Esophagus (tissue), 2 donors: ENCODE measurements around the gene DRGX. TPM values are rescaled to one million over a fixed set of nuclear protein-coding genes. Genes with fewer than 3 reads are reported as not detected.

Experiments
- H3K27ac ChIP-seq, 2 donors: one replicate each; pipeline ENCODE4 v1.5.1; 2013; ENCODE audit warnings: low read depth in 2 of 2, mild to moderate bottlenecking in 2 of 2, inconsistent platforms in 1 of 2, low read length in 1 of 2, moderate library complexity in 1 of 2
- H3K27me3 ChIP-seq, 2 donors: one replicate each; pipeline ENCODE4 v1.6.1; 2013; ENCODE audit warnings: low read length in 2 of 2, control low read depth in 1 of 2, mild to moderate bottlenecking in 1 of 2; ENCODE audit not compliant: insufficient read depth in 2 of 2, control insufficient read depth in 1 of 2
- H3K36me3 ChIP-seq, 2 donors: one replicate each; pipeline ENCODE4 v1.6.1; 2013; ENCODE audit warnings: low read length in 1 of 2; ENCODE audit not compliant: control insufficient read depth in 2 of 2, insufficient read depth in 2 of 2
- H3K4me1 ChIP-seq, 2 donors: one replicate each; pipeline ENCODE4 v1.6.1; 2013; ENCODE audit warnings: low read length in 1 of 2; ENCODE audit not compliant: control insufficient read depth in 2 of 2, insufficient read depth in 2 of 2
- H3K4me3 ChIP-seq, 2 donors: one replicate each; pipeline ENCODE4 v1.5.1; 2013; ENCODE audit warnings: low read length in 2 of 2, mild to moderate bottlenecking in 2 of 2, low read depth in 1 of 2, moderate library complexity in 1 of 2
- H3K9me3 ChIP-seq, 2 donors: one replicate each; pipeline ENCODE4 v1.6.1; 2013; ENCODE audit warnings: mild to moderate bottlenecking in 2 of 2, low read depth in 1 of 2, low read length in 1 of 2, moderate library complexity in 1 of 2; ENCODE audit not compliant: control insufficient read depth in 2 of 2, insufficient read depth in 1 of 2
- WGBS, 2 donors: extraction: QIAGEN DNeasy Blood & Tissue Kit; methylation state at CpG; one replicate each; pipeline ENCODE4 v1.1.7; 2013; 5-methylcytosine and 5-hydroxymethylcytosine counted together
- polyA plus RNA-seq, 2 donors: library from polyadenylated mRNA; stranded (reverse); fragments of 200-250 nt; gene quantifications; one replicate each; pipeline ENCODE4 v1.2.3, GENCODE V29; 2013
- donor health status: healthy with polysubstance abuse.
- donor health status: Bipolar disorder and iron deficiency.

DRGX gene
- polyA plus RNA-seq, 2 donors: 0.04 TPM; not detected in 1

DNA sequence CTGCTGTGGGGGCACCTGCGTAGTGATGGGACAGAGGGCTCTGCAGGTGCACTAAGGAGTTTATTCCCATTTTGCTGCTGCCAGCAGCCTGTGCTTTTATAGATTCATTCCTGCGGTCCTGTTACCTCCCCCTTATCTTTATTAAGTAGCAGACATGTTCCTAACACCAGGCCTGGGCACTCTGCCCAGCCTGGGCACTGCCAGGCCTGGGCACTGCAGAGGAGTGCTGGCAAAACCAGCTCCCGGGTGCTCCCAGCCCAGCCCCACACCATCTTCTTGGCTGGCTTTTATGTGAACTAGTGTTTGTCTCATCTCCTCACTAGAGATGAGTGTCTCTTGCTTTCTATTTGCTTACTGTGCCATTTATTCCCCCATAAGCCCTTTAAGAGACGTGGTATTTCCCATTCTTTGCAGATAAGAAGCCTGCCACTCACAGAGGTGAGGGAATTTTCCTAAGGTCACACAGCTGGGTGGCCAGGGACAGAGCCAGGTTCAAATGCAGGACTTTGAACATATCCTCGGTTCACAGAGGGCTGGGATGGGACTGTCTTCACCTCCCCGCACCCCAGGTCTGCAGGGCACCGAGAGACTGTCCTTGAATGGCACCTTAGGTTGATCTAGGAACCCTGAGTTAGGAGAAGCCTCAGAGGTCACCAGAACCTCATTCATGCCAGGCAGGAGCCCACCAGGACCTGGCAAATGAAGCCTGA is 14.6 kb upstream of the DRGX start:
- no peak overlapping the region for H3K4me3 ChIP-seq
- WGBS, 2 donors: 45 to 52% methylated on average over 7 of the region's 7 CpGs
- no peaks in the 10 kb centered on the region for H3K36me3 ChIP-seq
- no peaks in the 10 kb centered on the region for H3K27me3 ChIP-seq
- no peak overlapping the region for H3K27ac ChIP-seq
- H3K9me3 ChIP-seq: no peaks in the 10 kb centered on the region
- peaks cover 0 to 4% of the 10 kb centered on the region in 2 donors for H3K4me1 ChIP-seq

DNA sequence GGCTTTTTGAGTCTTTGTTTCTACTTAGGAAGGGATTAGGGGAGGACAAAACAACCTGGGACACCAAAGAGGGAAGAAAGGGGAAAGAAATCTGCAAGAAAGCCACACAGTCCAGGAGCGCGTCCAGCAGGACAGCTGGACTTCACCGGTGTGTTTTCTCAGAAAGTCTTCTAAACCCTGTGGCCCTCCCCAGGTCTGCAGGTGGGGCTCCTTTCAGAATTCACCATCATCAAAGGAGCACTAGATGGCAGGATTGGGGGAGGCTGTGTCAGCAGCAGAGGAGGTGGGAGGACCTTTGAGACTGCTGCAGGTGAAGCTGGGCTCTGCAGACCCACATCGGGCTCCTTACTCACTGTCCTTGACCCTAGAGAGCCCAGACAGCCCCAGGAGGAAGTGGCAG is 13.9 kb upstream of the DRGX start:
- WGBS, 2 donors: 79 to 90% methylated on average over 4 of the region's 4 CpGs
- H3K9me3 ChIP-seq: no peaks in the 10 kb centered on the region
- no peak overlapping the region for H3K4me3 ChIP-seq
- H3K27me3 ChIP-seq: no peaks in the 10 kb centered on the region
- H3K27ac ChIP-seq: no peak overlapping the region
- no peaks in the 10 kb centered on the region for H3K36me3 ChIP-seq
- peaks cover 0 to 4% of the 10 kb centered on the region in 2 donors for H3K4me1 ChIP-seq

- H3K27me3 ChIP-seq: no peaks in the 10 kb centered on the region
- 56% methylated on average over 13 of the region's 13 CpGs for WGBS, 2 donors
Observed at GRCh38 chr10:49408519-49409306, 12.8 kb upstream of the DRGX start.

DNA sequence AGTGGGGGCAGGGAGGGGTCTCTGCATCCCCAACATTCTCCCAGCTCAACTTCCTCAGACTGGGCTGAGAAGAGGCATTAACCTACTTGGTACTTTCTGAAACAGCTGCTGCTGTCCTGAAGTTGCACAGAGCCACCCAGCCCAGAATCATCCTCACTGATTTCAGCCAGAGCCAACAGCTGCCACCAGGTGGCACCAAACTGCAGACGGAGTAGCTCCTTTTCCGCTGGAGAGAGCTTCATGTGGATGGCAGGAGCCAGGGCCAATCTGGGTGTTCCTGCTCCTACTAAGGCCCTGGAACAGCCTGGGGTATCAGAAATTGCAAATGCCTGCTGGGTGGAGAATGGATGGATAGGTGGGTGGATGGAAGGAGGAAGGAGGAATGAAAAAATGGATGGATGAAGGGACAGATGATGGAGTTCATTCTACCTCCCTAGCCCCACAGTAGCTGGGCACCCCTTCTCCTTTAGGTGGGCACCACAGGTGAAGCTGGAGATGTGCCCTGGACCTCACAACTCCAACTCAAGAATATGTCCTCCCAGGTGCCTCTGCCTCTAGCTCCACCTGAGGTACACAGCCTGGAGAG is 11.8 kb upstream of the DRGX start:
- no peaks in the 10 kb centered on the region for H3K36me3 ChIP-seq
- no peaks in the 10 kb centered on the region for H3K27me3 ChIP-seq
- H3K27ac ChIP-seq: no peak overlapping the region
- no peaks in the 10 kb centered on the region for H3K9me3 ChIP-seq
- no peak overlapping the region for H3K4me3 ChIP-seq
- H3K4me1 ChIP-seq: peaks cover 0 to 3% of the 10 kb centered on the region in 2 donors
- 4 to 5% methylated on average over 2 of the region's 2 CpGs for WGBS, 2 donors

More at GRCh38 chr10:49408519-49409306, 12.8 kb upstream of the DRGX start:
- Histone ChIP-seq H3K4me1 (peaks cover 0 to 3% of the 10 kb centered on the region in 2 donors), H3K4me3 (no peak overlapping the region), H3K9me3 (no peaks in the 10 kb centered on the region), H3K36me3 (no peaks in the 10 kb centered on the region), H3K27ac (no peak overlapping the region)

DNA sequence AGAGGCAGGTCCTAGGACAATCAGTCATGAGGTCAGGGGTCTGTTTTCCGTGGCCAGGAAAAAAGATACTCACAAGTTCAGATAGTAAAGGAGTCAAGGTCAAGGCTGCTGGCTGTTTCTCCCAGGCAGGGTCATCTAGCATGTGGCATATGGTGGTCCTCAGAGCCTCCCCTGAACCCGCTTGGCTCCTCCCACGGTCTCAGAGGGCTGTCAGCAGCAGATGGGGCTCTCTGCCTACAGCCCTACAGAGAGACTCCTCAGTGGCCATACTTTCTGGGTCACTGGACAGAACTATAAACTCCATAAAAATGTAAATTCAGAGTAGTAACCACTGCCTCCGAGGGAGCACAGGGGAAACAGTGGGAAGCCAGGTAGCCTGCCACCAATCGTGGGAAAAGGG is 11.3 kb upstream of the DRGX start:
- no peaks in the 10 kb centered on the region for H3K9me3 ChIP-seq
- H3K4me3 ChIP-seq: no peak overlapping the region
- peaks cover 0 to 3% of the 10 kb centered on the region in 2 donors for H3K4me1 ChIP-seq
- WGBS, 2 donors: 74 to 76% methylated on average over 5 of the region's 5 CpGs
- H3K36me3 ChIP-seq: no peaks in the 10 kb centered on the region
- peaks cover 0 to under 1% of the 10 kb centered on the region in 2 donors for H3K27me3 ChIP-seq
- no peak overlapping the region for H3K27ac ChIP-seq

- Histone ChIP-seq H3K4me3 (no peak overlapping the region), H3K36me3 (no peaks in the 10 kb centered on the region), H3K27me3 (peaks cover 0 to 4% of the 10 kb centered on the region in 2 donors), H3K27ac (no peak overlapping the region), H3K4me1 (no peaks in the 10 kb centered on the region), H3K9me3 (peaks cover 0 to 4% of the 10 kb centered on the region in 2 donors)
- 68 to 79% methylated on average over 8 of the region's 8 CpGs for WGBS, 2 donors
Observed at GRCh38 chr10:49404321-49404878, 8.5 kb upstream of the DRGX start.

DNA sequence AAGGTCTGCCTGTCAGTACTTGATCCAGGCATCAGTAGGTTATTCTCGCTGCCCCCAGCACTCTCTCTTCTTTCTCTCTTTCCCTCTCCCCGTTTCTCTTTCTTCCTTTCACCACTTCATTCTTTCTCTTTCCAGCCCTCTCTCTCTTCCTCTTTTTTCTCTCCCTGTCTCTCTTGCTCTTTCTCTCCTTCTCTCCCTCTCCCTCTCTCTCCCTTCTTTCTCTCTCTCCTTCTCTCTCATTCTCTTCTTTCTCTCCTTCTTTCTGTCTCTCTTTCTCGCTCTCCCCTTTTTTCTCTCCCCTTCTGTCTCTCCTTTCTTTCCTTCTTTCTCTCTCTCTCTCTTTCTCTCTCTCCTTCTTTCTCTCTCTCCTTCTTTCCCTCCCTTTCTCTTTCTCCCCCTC is 7.5 kb upstream of the DRGX start:
- peaks cover 0 to 4% of the 10 kb centered on the region in 2 donors for H3K9me3 ChIP-seq
- H3K4me1 ChIP-seq: peaks cover under 1 to 1% of the 10 kb centered on the region in 2 donors
- H3K4me3 ChIP-seq: no peak overlapping the region
- H3K36me3 ChIP-seq: no peaks in the 10 kb centered on the region
- 54 to 56% methylated on average over 3 of the region's 3 CpGs for WGBS, 2 donors
- peaks cover 0 to 11% of the 10 kb centered on the region in 2 donors for H3K27me3 ChIP-seq
- H3K27ac ChIP-seq: no peak overlapping the region

- WGBS, 2 donors: 67 to 79% methylated on average over 2 of the region's 2 CpGs
- no peak overlapping the region for H3K4me3 ChIP-seq
- H3K27me3 ChIP-seq: peaks cover 0 to 37% of the 10 kb centered on the region in 2 donors
Observed at GRCh38 chr10:49400365-49400764, 4.5 kb upstream of the DRGX start.

DNA sequence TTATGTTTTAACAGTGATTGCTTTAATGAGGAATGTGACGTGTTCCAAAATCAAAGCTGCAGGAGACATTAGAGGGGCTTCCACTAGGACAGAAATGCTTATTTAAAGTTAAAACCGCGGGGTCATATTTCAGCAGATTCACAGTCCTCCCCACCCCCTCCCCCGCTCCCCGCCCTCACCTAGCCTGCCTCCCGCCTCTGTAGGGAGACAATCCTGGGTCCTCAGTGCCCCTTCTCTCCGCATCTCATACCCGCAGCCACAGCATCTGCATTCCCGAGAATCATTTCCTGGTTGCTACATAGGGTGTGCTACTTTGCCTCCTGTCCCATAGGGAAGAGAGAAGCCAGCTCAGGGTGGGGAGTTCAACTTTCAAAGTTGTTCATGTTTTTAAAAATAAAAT is 3.1 kb upstream of the DRGX start:
- no peak overlapping the region for H3K27ac ChIP-seq
- 9 to 10% methylated on average over 9 of the region's 9 CpGs for WGBS, 2 donors
- H3K36me3 ChIP-seq: no peaks in the 10 kb centered on the region
- H3K4me1 ChIP-seq: peaks cover 10 to 17% of the 10 kb centered on the region in 2 donors
- peaks cover 0 to 11% of the 10 kb centered on the region in 2 donors for H3K9me3 ChIP-seq
- H3K4me3 ChIP-seq: no peak overlapping the region
- H3K27me3 ChIP-seq: peaks cover 0 to 47% of the 10 kb centered on the region in 2 donors

More at GRCh38 chr10:49400365-49400764, 4.5 kb upstream of the DRGX start:
- Histone ChIP-seq H3K4me1 (peaks cover 8 to 14% of the 10 kb centered on the region in 2 donors), H3K27ac (no peak overlapping the region), H3K36me3 (no peaks in the 10 kb centered on the region), H3K9me3 (peaks cover 0 to 10% of the 10 kb centered on the region in 2 donors)
